ENCODE data around the gene NR1H3. TPM values are rescaled to one million over a fixed set of nuclear protein-coding genes. Genes with fewer than 3 reads are reported as not detected.

NR1H3 gene
- total RNA-seq, 6 experiments from 2014 or later = 5.4 to 11.2 (median 9.2) TPM

DNA sequence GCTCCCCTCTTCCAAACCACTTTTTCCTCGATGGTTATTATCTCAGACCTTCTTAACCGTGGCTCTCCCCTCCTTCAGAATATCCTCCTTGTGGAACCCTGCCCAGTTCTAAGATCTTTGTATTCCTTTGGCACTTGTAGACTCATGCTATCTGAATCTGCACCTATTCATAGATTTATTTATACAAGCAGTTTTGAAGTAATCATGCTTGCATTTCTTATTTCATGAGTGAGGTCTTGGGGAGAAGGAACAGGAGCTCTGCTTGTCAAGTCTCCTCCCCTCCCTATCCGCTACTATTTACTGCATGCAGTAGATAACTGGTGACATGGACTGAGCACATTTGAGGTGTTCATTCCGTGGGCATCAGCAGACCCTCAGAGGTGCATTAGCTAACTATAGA is 6.7 kb downstream of the NR1H3 start:
- no peak for DNase-seq
- Mint-ChIP-seq H3K27me3 (ENCODE audit: insufficient read depth) (peaks cover 5% of the 10 kb centered on the region), H3K4me3 (no peak overlapping the region), H3K4me1 (ENCODE audit: low read depth) (peaks cover 38% of the 10 kb centered on the region), H3K36me3 (ENCODE audit: low read depth) (peaks cover 5% of the 10 kb centered on the region), H3K9me3 (no peaks in the 10 kb centered on the region), H3K27ac (peak overlapping the region; percentile 45)
- TF ChIP-seq, protein P1, sequence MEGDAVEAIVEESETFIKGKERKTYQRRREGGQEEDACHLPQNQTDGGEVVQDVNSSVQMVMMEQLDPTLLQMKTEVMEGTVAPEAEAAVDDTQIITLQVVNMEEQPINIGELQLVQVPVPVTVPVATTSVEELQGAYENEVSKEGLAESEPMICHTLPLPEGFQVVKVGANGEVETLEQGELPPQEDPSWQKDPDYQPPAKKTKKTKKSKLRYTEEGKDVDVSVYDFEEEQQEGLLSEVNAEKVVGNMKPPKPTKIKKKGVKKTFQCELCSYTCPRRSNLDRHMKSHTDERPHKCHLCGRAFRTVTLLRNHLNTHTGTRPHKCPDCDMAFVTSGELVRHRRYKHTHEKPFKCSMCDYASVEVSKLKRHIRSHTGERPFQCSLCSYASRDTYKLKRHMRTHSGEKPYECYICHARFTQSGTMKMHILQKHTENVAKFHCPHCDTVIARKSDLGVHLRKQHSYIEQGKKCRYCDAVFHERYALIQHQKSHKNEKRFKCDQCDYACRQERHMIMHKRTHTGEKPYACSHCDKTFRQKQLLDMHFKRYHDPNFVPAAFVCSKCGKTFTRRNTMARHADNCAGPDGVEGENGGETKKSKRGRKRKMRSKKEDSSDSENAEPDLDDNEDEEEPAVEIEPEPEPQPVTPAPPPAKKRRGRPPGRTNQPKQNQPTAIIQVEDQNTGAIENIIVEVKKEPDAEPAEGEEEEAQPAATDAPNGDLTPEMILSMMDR (IDR thresholded peaks at IDR 0.05) = no peak

DNA sequence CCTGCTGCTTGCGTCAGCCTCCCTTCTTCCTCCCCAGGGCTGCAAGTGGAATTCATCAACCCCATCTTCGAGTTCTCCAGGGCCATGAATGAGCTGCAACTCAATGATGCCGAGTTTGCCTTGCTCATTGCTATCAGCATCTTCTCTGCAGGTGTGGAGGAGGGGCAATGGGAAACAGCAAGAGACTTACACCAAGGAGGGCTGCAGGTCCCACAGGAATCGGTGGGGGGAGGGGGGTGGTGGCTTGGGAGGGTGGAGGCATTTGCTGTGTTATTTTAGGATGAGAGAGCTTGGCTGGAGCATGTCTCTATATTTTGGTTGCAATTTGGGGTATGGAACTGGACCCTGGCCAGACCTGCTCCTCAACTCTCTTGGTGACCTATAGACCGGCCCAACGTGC is 10.1 kb downstream of the NR1H3 start:
- DNase-seq = no peak
- peak overlapping the region; percentile 90; the same call in 1 of the 2 replicates for H3K4me3 Mint-ChIP-seq
- H3K36me3 Mint-ChIP-seq (ENCODE audit: low read depth) = peaks cover 5% of the 10 kb centered on the region
- TF ChIP-seq, protein P1 (IDR thresholded peaks at IDR 0.05) = no peak
- peaks cover 62% of the 10 kb centered on the region for H3K4me1 Mint-ChIP-seq (ENCODE audit: low read depth)
- no peaks in the 10 kb centered on the region for H3K9me3 Mint-ChIP-seq
- H3K27ac Mint-ChIP-seq = peak overlapping the region; percentile 97
- peaks cover 5% of the 10 kb centered on the region for H3K27me3 Mint-ChIP-seq (ENCODE audit: insufficient read depth)

DNA sequence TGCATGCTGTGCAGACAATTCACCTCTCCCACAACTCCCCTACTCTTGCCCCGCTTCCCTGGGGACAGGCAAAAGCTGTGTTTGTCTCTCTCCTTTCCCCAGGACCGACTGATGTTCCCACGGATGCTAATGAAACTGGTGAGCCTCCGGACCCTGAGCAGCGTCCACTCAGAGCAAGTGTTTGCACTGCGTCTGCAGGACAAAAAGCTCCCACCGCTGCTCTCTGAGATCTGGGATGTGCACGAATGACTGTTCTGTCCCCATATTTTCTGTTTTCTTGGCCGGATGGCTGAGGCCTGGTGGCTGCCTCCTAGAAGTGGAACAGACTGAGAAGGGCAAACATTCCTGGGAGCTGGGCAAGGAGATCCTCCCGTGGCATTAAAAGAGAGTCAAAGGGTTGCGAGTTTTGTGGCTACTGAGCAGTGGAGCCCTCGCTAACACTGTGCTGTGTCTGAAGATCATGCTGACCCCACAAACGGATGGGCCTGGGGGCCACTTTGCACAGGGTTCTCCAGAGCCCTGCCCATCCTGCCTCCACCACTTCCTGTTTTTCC is 10.7 kb downstream of the NR1H3 start:
- Mint-ChIP-seq H3K27me3 (ENCODE audit: insufficient read depth) (peaks cover 5% of the 10 kb centered on the region), H3K36me3 (ENCODE audit: low read depth) (peaks cover 5% of the 10 kb centered on the region), H3K9me3 (no peaks in the 10 kb centered on the region), H3K4me1 (ENCODE audit: low read depth) (peaks cover 64% of the 10 kb centered on the region), H3K4me3 (peak overlapping the region; percentile 90), H3K27ac (peak overlapping the region; percentile 97)
- TF ChIP-seq, protein P1 (IDR thresholded peaks at IDR 0.05) = no peak
- no peak for DNase-seq

DNA sequence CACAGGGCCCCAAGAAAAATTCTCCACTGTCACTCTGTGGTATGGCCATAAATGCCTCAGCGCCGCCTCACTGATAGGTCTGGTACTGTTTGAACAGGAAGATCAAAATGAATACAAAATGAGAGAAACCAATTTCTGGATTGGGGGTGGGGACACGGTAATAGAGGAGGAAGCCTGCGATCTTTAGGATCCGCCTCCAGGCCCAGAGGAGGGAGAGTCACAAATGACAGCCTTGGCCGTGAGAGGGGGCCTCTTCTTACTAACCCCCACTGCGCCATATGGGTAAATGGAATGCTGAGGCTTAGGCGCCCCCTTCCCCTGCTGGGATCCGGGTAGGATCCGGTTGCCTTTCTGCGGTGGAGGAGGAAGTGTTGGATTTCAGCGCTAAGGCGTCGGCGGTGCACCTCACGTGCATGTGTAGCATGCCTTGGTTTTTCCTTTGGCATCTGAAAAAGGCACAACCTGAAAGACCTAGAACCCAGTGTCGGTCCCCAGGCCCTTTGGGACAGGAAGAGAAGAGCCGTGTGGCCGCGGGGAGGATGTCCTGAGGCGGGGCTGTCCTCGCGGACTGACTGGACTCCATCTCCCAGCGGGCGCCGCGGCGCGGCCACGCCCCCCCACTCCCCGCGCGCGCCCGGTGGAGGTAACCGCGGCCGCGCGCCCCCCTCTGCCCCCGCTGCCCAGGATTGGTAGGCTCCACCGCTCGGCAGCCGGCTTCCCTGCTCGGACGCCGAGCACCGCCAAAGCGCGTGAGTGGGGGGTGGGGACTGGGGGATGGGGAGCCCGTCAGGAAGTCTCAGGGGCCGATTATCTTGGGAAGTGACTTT is 11.4 kb downstream of the NR1H3 start:
- H3K36me3 Mint-ChIP-seq (ENCODE audit: low read depth) = peaks cover 5% of the 10 kb centered on the region
- TF ChIP-seq, protein P1 (IDR thresholded peaks at IDR 0.05) = peak; percentile 55
- H3K27ac Mint-ChIP-seq = peak overlapping the region; percentile 97
- peak overlapping the region; percentile 90 for H3K4me3 Mint-ChIP-seq
- no peaks in the 10 kb centered on the region for H3K9me3 Mint-ChIP-seq
- H3K27me3 Mint-ChIP-seq (ENCODE audit: insufficient read depth) = peaks cover 5% of the 10 kb centered on the region
- peaks cover 59% of the 10 kb centered on the region for H3K4me1 Mint-ChIP-seq (ENCODE audit: low read depth)
- DNase-seq = peak; percentile 88

DNA sequence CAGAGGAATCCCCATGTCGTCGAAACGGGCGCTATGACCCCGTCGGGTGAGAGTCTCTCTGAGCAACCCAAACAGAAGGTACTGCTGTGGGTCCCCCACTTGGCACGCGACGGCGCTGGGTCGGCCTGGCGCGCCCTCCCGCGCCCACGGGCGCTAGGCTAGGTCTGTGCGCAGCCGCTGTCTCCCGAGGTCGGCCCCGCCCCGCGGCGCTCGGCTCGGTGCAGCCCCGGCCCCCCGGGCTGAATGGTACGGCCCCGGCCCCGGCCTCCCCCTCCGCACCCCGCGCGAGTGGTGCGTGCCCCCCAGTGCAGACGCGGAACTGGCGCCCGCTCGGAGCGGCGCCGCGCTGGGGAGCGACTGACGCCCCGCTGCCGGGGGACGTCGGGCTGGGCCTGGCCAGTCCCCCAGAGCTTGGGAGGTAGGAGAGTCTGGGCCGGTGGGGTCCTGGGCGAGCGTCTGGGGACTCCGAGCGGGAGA is 12.1 kb downstream of the NR1H3 start, which contains the start of gene MADD:
MADD (plus strand) TSS at position 305 of the 477 bp plus-strand sequence.
- H3K27me3 Mint-ChIP-seq (ENCODE audit: insufficient read depth) = peaks cover 5% of the 10 kb centered on the region
- peaks cover 5% of the 10 kb centered on the region for H3K36me3 Mint-ChIP-seq (ENCODE audit: low read depth)
- H3K4me3 Mint-ChIP-seq = peak within 1 kb of the TSS; percentile 90
- TF ChIP-seq, protein P1 (IDR thresholded peaks at IDR 0.05) = no peak
- peak within 1 kb of the TSS; percentile 97 for H3K27ac Mint-ChIP-seq
- DNase-seq = peak; percentile 60
- no peaks in the 10 kb centered on the region for H3K9me3 Mint-ChIP-seq
- H3K4me1 Mint-ChIP-seq (ENCODE audit: low read depth) = peaks cover 53% of the 10 kb centered on the region

All from HFFc6 (cell line).